ELR (cell line): ENCODE results near the gene PGM1.

Experiments
- DNase-seq: peaks from one replicate; pipeline ENCODE4 v3.0.0-alpha.2; 2015; ENCODE audit warnings: low read depth

PGM1 gene

DNA sequence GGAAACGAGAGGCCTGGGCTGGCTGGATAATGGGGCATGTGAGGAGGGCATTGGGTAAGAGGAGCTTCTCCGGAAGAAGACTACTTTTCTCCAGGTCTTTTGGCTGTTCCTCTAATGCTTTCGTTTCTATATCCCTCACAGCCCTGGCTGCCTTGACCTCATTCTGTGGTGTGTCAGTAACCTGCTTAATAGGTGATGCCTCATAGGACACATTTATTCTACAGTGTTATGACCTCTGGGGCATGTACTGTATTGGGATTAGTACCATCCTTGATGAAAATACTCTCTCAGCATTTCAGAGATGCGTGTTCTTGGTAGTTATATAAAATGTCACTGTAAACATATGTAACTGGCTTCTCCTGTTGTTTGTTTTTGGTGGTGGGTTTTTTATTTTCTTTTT, 40.1 kb downstream of the PGM1 start:
- DNase-seq = no peak

DNA sequence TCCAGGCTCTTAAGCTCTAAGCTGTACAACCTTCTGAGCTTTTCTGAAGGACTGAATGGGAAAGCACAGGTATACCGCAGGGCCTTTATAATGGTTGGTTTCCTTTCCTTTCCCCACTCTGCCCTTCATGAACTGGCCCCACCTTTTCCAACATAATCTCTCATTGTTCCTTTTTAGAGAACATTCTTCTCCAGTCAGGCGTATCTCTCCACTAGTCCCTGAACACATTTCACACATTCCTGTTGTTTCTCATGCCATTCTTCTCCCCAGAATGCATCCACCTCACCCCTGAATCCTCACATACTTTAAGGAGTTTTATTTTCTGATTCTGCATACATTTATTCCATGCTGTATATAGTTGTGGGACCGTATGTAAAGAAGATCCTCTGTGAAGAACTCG, 41.3 kb downstream of the PGM1 start:
- no peak for DNase-seq

DNA sequence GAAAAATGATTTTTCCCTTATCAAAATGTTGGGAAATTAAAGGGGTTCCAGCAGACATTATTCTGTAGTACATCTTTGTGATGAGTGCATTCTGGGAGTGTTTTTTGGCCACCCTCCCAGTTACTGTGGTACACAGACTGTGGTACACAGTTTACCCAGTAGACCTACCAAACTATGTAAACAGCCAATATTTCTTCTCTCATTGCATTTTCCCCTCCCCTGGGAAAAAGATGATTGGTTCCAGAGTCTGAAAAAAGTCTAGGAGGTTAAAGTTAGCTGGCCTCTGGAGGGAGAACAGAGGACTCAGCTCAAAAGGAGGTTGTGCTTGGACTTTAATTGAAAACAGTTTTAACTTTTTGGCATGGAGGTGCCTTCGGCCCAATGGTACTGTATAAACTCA, 42.5 kb downstream of the PGM1 start:
- DNase-seq = no peak

DNA sequence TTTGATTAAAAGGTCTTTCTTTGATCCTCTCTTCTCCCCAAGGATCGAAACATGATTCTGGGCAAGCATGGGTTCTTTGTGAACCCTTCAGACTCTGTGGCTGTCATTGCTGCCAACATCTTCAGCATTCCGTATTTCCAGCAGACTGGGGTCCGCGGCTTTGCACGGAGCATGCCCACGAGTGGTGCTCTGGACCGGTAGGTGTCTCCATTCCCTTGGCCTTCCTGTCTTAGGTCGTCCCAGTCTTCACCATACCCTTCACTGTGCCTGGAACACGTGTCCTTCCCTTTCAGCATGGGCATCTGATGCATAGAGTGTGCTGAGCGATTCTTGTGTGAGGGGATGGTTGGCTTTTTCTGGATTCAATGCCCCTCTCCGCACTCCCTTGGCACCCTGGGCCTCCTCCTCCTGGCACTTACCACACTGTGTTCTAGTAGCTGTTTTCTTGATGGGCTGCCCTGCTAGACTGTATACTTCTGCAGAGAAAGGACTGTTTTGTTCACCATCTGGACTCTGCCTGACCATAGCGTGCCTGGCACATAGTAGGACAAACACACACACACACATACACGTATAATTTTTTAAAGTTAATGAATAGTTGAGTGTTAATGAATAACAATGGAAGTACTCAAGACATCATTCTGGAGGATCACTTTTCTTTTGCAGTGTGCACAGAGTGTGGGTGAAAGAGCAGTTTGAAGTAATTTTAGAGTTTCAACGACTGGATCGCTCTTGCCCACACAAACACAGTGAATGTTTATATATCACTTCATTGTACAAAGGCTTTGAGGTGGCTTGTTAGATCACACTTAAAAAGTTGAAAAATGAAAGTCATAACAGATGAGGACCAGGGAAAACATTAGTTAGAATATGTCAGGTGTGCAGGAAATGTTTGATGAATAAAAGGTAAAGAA, 43.2 kb downstream of the PGM1 start:
- DNase-seq = no peak

DNA sequence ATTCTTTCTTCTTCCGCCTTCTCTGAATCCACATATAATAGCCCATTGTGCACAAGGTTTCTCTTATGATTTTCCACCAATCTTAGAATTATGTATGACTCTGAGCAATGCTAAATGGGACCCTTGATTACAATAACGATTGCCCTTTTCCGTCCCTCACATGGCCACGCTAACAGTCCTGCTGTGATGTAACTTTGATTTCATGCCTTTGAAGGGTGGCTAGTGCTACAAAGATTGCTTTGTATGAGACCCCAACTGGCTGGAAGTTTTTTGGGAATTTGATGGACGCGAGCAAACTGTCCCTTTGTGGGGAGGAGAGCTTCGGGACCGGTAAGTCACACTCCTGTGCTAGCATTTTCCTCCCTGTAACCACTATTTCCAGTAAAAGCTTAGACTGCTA, 45.3 kb downstream of the PGM1 start:
- DNase-seq = no peak

DNA sequence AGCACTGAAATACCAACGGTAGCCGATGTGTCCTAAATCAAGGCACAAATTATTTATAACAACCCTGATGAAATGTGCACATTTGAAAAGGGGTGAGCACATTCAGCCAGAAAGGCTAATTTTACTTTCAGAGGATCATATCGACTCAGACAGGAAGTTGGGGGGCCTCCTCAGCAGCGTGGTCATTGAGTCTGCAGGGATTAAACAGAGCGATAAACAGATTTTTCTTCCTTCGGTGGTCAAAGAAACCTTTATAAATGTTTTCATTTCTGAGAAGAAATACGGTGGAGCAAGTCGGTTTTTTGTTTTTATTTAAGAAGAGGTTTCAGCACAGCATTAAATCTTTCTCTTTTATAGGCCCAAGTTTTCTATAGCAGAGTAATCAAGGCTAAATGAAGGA, 45.7 kb downstream of the PGM1 start:
- no peak for DNase-seq

DNA sequence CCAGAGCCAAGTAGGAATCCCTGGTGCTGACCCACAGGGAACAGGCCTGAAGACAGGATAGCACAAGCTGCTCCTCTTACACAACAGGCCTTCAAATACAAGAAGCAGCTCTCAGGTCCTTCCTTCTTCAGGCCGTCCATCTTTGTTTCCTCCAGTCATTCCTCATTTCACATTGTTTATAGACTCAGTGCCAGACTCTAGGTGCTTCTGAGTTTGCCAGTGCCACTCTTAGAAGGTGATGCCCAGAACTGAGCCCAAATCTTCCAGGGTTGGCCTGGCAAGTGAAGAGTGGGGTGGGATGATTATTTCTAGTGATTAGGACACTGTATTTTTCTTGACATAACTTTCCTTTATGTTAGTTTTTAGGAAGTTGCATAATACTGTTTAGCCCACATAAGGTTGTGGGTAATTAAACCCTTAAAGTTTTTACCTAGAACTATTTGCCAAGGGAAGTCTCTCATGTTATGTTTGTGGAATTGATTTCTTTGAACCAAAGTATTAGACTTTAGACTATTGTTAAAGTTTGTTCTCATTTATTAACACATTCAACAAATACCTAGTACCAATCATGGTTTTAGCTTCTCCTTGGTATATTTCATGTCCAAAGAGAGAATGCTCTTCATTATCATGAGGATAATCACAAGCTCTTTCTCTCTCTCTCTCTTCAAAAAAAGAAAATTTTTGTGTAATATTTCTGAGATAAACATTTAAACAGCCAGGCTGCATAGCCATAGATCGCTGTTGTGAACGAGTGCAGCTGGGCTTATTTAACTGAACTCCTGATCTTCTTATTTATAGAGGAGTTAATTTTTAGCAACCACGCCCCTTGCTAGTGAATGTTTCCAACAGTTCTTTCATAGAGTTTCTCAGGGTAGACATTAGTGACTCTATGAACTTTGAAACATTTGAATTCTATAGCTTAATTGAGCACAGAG, 47.7 kb downstream of the PGM1 start:
- DNase-seq = no peak

GRCh38 chr1:63641615-63642014, 48.4 kb downstream of the PGM1 start:
- no peak for DNase-seq

GRCh38 chr1:63642901-63643300, 49.7 kb downstream of the PGM1 start:
- DNase-seq = no peak

DNA sequence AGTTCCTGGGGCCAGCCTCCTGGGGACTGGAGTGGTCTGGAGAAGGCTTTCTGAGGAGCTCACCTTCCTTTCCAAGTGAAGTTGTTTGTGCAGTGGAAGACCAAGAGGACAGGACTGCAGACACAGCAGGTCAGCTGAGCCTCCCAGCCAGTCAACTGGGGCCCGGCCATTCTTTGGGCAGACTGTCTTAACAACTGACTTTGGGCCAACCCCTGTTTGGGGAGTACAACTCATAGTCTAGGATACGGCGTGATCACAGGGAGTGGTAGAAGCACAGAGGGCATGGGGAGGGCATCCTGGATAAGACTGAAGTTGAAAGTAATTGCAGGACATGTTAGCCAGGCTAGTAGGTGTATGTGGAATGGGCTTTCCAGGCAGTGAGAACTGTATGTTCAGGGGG, 50.3 kb downstream of the PGM1 start:
- DNase-seq = no peak

- DNase-seq = no peak
Measured at GRCh38 chr1:63643926-63644325, 50.7 kb downstream of the PGM1 start.

DNA sequence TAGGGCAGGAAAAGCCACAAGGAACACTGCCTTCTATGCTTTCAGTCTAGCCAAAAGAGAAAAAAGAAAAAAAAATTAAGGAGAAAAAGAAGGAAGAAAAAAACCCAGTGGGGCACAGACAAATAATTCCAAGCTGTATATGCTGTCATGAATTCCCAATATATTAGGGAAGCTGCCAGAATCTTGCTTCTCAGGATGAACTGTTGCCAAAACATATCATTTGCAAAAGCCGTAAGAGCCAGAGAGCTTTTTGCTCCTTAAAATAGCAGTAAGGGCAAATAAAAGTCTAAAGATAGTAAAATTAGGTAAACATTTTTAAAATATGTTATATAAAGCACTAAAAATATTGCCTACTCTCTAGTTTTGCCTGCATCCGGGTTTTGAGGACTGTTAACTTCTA, 52.1 kb downstream of the PGM1 start:
- DNase-seq = no peak

DNA sequence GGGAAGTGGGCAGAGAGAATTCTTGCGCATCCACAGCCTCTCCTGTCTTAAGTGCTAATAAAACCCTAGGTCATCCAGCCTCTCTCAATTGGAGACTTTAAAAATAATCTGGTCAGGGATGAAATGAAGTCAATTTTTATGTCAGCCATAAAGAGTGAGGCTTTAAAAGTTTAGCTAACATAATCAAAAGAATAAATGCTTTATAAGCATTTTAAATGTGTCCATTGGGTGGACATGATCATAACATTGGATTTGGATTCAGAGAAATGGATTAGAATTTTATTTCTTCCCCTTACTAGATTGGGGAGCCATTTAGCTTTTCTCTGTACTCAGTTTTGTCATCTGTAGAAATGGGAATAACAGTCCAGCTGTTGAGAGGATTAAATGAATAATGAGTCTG, 55.5 kb downstream of the PGM1 start:
- no peak for DNase-seq

DNA sequence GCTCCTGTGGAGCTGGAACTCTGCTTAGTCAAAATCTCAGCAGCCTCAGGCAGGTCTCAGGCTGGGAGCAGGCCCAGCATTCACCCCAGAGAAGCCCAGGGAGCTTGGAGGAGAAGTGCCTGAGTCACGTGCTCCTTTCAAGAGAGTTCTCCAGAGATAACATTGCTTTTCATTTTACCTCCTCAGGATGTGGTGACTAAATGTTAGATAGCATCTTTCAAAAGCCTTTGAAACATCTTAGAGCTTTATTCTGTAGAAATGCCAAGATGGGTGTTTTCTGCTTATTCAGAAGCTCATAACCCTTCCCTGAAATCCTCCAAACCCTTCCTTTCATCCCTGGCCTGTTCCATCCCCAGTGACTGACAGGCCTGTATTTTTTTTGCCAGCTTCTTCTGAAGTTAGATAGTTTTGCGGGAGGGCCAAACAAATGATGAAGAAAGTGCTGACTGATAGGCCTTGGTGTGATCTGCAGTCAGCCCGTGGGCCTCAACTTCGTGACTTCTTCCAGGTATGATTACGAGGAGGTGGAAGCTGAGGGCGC, 58.0 kb downstream of the PGM1 start:
- peak; percentile 63 for DNase-seq

DNA sequence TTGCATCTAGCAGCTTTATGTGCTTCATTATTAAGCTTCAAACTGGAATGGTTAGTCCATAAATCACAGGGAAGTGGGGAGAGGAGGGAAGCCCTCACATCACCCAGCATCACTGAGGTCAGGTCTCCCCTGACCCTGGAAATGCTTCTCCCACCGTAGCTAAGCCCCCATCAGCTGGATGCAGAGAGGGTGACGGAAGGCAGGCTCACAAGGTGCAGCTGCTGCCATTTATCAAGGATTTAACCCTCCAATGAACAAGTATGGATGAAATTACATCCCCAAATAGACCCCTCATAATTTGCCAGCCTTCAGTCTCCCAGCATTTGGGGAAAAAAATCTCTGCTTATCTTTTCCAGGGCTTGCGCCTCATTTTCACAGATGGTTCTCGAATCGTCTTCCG, 60.8 kb downstream of the PGM1 start:
- DNase-seq = no peak

DNA sequence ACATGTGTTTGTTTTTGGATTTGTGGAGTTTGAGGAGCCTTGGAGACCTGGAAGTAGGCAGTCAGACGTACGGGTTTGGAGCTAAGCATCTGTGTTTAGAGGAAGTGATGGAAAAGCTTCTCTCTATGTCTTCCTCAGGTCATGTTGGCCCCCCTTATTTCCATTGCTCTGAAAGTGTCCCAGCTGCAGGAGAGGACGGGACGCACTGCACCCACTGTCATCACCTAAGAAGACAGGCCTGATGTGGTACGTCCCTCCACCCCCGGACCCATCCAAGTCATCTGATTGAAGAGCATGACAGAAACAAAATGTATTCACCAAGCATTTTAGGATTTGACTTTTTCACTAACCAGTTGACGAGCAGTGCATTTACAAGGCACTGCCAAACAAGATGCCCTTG, 66.2 kb downstream of the PGM1 start:
- DNase-seq = no peak

- DNase-seq = peak; percentile 90
Measured at GRCh38 chr1:63662056-63662836, 69.0 kb downstream of the PGM1 start.

GRCh38 chr1:63662841-63663240, 69.6 kb downstream of the PGM1 start:
- DNase-seq = peak; percentile 96

DNA sequence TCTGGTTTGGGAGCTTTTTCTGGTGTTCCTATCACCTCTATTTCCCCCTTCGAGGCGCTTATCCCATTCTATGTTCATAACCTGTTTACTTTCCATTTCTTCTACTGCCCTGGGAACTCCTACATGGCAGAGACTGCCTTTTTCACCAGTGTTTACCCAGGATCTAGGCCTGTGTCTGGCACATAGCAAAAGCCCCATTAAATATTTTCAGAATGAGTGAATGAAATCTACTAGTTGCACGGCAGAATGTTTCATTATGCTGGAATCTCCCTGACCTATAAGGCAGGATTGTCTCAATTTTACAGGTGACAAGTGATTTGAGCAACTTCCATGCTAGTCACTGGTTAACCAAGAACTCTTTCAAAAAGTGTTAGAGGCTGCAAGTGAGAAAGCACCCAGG, 70.1 kb downstream of the PGM1 start:
- DNase-seq = peak; percentile 82

DNA sequence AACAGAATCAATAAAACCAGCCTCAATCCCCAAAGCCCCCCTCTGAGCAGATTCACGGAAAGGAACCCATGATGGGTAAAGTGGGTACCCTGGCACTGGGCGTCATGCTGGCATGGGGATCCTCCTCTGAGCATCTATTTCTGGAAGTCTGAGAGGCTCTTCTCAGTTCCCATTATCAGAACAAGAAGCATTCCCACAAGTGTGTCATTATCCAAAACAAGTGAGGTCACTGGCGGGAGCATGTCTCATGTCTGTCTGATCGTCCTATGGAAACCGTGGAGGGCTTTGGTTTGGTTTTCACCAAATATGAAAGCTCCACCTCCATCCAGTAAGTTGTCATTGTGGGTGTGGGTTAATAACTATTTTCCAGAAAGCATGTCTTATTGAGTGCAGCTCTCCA, 70.7 kb downstream of the PGM1 start:
- peak; percentile 48 for DNase-seq

GRCh38 chr1:63664742-63665141, 71.5 kb downstream of the PGM1 start:
- DNase-seq = no peak

DNA sequence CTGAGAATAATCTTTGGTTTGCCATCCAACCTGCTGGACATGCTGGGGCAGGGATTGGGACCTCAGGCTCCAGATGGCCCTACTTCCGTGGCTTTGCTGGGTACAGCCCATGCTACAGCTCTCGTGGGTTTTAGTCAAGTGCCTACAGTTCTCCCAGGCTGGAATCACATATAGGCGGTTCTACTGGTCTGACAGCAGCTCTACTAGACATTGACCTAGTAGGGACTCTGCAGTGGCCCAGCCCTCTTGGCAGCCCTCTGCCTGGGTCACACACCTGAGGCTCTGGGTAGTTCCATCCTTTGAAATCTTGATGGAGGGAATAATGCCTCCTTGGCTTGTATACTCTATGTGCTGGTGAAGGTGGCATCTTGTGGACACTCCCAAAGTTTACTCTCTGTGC, 72.2 kb downstream of the PGM1 start:
- no peak for DNase-seq
